Fibroblast of villous mesenchyme (primary cell): ENCODE measurements around the gene CCNA2. TPM values are rescaled to one million over a fixed set of nuclear protein-coding genes. Genes with fewer than 3 reads are reported as not detected.

Source experiments
- DNase-seq: peaks from one replicate; pipeline ENCODE4 v3.0.0-alpha.2; 2010; ENCODE audit warnings: low read depth
- H3K4me3 ChIP-seq: 2 replicates; pipeline ENCODE4 v1.5.1; 2011; ENCODE audit warnings: low read depth, mild to moderate bottlenecking, low read length
- CTCF ChIP-seq: IDR thresholded peaks from 2 replicates; pipeline ENCODE4 v1.5.1; 2012; ENCODE audit warnings: low read depth, mild to moderate bottlenecking, low read length; ENCODE audit not compliant: insufficient read depth
- total RNA-seq: library from RNA; depleted of rRNA; stranded (reverse); fragments of >200 nt; gene quantifications from 2 replicates; pipeline ENCODE4 v1.2.3, GENCODE V29; 2012

Gene CCNA2
- total RNA-seq, 1 donor, result 54.0 TPM

GRCh38 chr4:121822796-121823504 lies 733 bp downstream of the CCNA2 start:
- peak; percentile 16 for DNase-seq
- peak overlapping the region; percentile 85 for H3K4me3 ChIP-seq
- no peak for TF ChIP-seq CTCF

- peak overlapping the region; percentile 85 for H3K4me3 ChIP-seq
- no peak for DNase-seq
- no peak for TF ChIP-seq CTCF
These were observed 1.6 kb downstream of the CCNA2 start for GRCh38 chr4:121822047-121822446.

GRCh38 chr4:121819216-121819965 lies 4.3 kb downstream of the CCNA2 start:
- no peak for TF ChIP-seq CTCF
- DNase-seq, result no peak

GRCh38 chr4:121818215-121818614 lies 5.5 kb downstream of the CCNA2 start:
- no peak for TF ChIP-seq CTCF
- no peak overlapping the region for H3K4me3 ChIP-seq
- DNase-seq, result no peak

More at GRCh38 chr4:121819216-121819965, 4.3 kb downstream of the CCNA2 start:
- H3K4me3 ChIP-seq, result no peak overlapping the region

GRCh38 chr4:121817701-121818100 lies 6.0 kb downstream of the CCNA2 start:
- no peak overlapping the region for H3K4me3 ChIP-seq
- DNase-seq, result no peak
- TF ChIP-seq CTCF, result no peak

- no peak for DNase-seq
- no peak for TF ChIP-seq CTCF
- H3K4me3 ChIP-seq, result no peak overlapping the region
These were observed 6.7 kb downstream of the CCNA2 start for GRCh38 chr4:121817006-121817405.
